OCI-LY7 (cell line): ENCODE results near the gene MUCL1. TPM values are rescaled to one million over a fixed set of nuclear protein-coding genes. Genes with fewer than 3 reads are reported as not detected.

ENCODE experiments used
- BruUV-seq: library from RNA; stranded (reverse); fragments of 400-500 nt; replicated peaks from 2 replicates; lab custom pipeline; 2021; lab: Mats Ljungman, UMichigan
- CTCF ChIA-PET: fragments of 300-600 bp; sonication (Branson Sonifier 250); formaldehyde crosslinking; loops from one replicate; lab custom pipeline; 2022; ENCODE audit warnings: antibody characterized with exemption; ENCODE audit not compliant: unreplicated experiment; lab: Charles Lee
- POLR2A ChIA-PET: fragments of 300-600 bp; sonication (Branson Sonifier 250); formaldehyde crosslinking; loops from one replicate; lab custom pipeline; 2022; ENCODE audit warnings: antibody characterized with exemption; lab: Charles Lee
- DNase-seq: peaks from one replicate; pipeline ENCODE4 v3.0.0-alpha.2; 2015; ENCODE audit warnings: low spot score
- H2AFZ ChIP-seq: fragments of 200-600 bp; sonication (generic), shearing (Covaris generic); 2 replicates; pipeline ENCODE4 v1.6.1; 2014; ENCODE audit warnings: mild to moderate bottlenecking, antibody characterized with exemption, low read length, moderate library complexity
- H3K27ac ChIP-seq: fragments of 200-600 bp; sonication (generic); 2 replicates; pipeline ENCODE4 v1.5.1; 2014; ENCODE audit warnings: mixed run types, low read depth, mild to moderate bottlenecking, moderate library complexity, low read length, inconsistent platforms; ENCODE audit not compliant: poor library complexity, severe bottlenecking
- H3K36me3 ChIP-seq: fragments of 200-600 bp; sonication (generic); 2 replicates; pipeline ENCODE4 v1.6.1; 2014; ENCODE audit warnings: mild to moderate bottlenecking, antibody characterized with exemption, low read length, moderate library complexity, mixed read lengths; ENCODE audit not compliant: insufficient read depth
- H3K4me1 ChIP-seq: fragments of 200-600 bp; sonication (generic); 2 replicates; pipeline ENCODE4 v1.5.1; 2014; ENCODE audit warnings: mild to moderate bottlenecking, low read length; ENCODE audit not compliant: insufficient read depth, poor library complexity, severe bottlenecking
- H3K4me2 ChIP-seq: fragments of 200-600 bp; sonication (generic); 2 replicates; pipeline ENCODE4 v1.6.1; 2014; ENCODE audit warnings: mild to moderate bottlenecking, low read length
- H3K4me3 ChIP-seq: fragments of 200-600 bp; sonication (generic); 2 replicates; pipeline ENCODE4 v1.5.1; 2014; ENCODE audit warnings: mild to moderate bottlenecking, low read depth, low read length; ENCODE audit not compliant: poor library complexity, severe bottlenecking
- H3K79me2 ChIP-seq: fragments of 200-600 bp; sonication (generic); 2 replicates; pipeline ENCODE4 v1.6.1; 2016; ENCODE audit warnings: low read depth, mild to moderate bottlenecking, low read length, moderate library complexity, mixed read lengths; ENCODE audit not compliant: insufficient read depth
- H3K9me2 ChIP-seq: fragments of 200-600 bp; sonication (generic); 2 replicates; pipeline ENCODE4 v1.6.1; 2016; ENCODE audit warnings: mild to moderate bottlenecking, low read length, mixed read lengths; ENCODE audit not compliant: insufficient read depth
- H3K9me3 ChIP-seq: fragments of 200-600 bp; sonication (generic); 2 replicates; pipeline ENCODE4 v1.6.1; 2014; ENCODE audit warnings: mild to moderate bottlenecking, mixed run types, low read length, mixed read lengths
- H4K20me1 ChIP-seq: fragments of 200-600 bp; sonication (generic); 2 replicates; pipeline ENCODE4 v1.6.1; 2014; ENCODE audit warnings: mild to moderate bottlenecking, antibody characterized with exemption, low read length, moderate library complexity, mixed read lengths; ENCODE audit not compliant: insufficient read depth
- CTCF ChIP-seq: fragments of 200-600 bp; sonication (generic); conservative IDR thresholded peaks from 2 replicates; pipeline ENCODE4 v1.5.1; 2014; ENCODE audit warnings: mild to moderate bottlenecking, antibody characterized with exemption, low read length, moderate library complexity, mixed read lengths
- EZH2phosphoT487 ChIP-seq: fragments of 200-600 bp; sonication (generic); IDR thresholded peaks from 2 replicates; pipeline ENCODE4 v1.6.1; 2018; ENCODE audit warnings: low read depth, borderline replicate concordance, mild to moderate bottlenecking, mixed run types, antibody characterized with exemption, low read length, moderate library complexity, mixed read lengths
- intact Hi-C: fragments of 100-400 bp; cut with micrococcal nuclease; formaldehyde crosslinking; loops from one replicate; pipeline ENCODE4 v1.10.0; 2022; ENCODE audit not compliant: unreplicated experiment
- total RNA-seq, 2 experiments: library from RNA; depleted of rRNA in 1 of 2; stranded (reverse); fragments of >200 nt in 1 of 2; shearing (Covaris generic) in 1 of 2; gene quantifications; 2 replicates each; pipeline ENCODE4 v1.2.3, GENCODE V29; 2014 to 2022

Gene MUCL1
- total RNA-seq, 2 experiments from 2014 or later = not detected

GRCh38 chr12:54840244-54840865 is 14.0 kb upstream of the MUCL1 start:
- H3K4me2 ChIP-seq = no peak overlapping the region
- no peak overlapping the region for H3K27ac ChIP-seq
- H3K9me3 ChIP-seq = no peaks in the 10 kb centered on the region
- no peaks in the 10 kb centered on the region for H3K79me2 ChIP-seq
- intact Hi-C loops = no loop called here
- H3K4me3 ChIP-seq = no peak overlapping the region
- no peaks in the 10 kb centered on the region for H4K20me1 ChIP-seq
- H3K4me1 ChIP-seq = no peaks in the 10 kb centered on the region
- no peaks in the 10 kb centered on the region for H3K36me3 ChIP-seq
- no TSS peak for BruUV-seq
- CTCF ChIA-PET = no interaction called here
- POLR2A ChIA-PET = no interaction called here
- DNase-seq = no peak
- TF ChIP-seq CTCF (no peak), EZH2phosphoT487 (no peak)
- no peak overlapping the region for H2AFZ ChIP-seq
- H3K9me2 ChIP-seq = no peaks in the 10 kb centered on the region

- no peaks in the 10 kb centered on the region for H3K9me2 ChIP-seq
- CTCF ChIA-PET = no interaction called here
- POLR2A ChIA-PET = interaction anchor here (0.6 kb wide), 2 partner anchors 119 to 140 kb away, joined by 3 to 4 read pairs; no protein-coding TSS in a partner anchor
- H3K4me2 ChIP-seq = no peak overlapping the region
- no peaks in the 10 kb centered on the region for H3K36me3 ChIP-seq
- H3K27ac ChIP-seq = no peak overlapping the region
- no peak overlapping the region for H2AFZ ChIP-seq
- no peaks in the 10 kb centered on the region for H4K20me1 ChIP-seq
- H3K9me3 ChIP-seq = no peaks in the 10 kb centered on the region
- intact Hi-C loops = no loop called here
- H3K4me3 ChIP-seq = no peak overlapping the region
- BruUV-seq = no TSS peak
- H3K79me2 ChIP-seq = no peaks in the 10 kb centered on the region
- TF ChIP-seq CTCF = no peak
- DNase-seq = no peak
- no peaks in the 10 kb centered on the region for H3K4me1 ChIP-seq
Observed at GRCh38 chr12:54857406-54857805, 3.1 kb downstream of the MUCL1 start.

GRCh38 chr12:54858562-54858961 is 4.2 kb downstream of the MUCL1 start:
- no peak for TF ChIP-seq EZH2phosphoT487
- TF ChIP-seq CTCF = no peak
- Histone ChIP-seq H2AFZ (no peak overlapping the region), H3K9me2 (no peaks in the 10 kb centered on the region), H3K36me3 (no peaks in the 10 kb centered on the region), H3K4me1 (no peaks in the 10 kb centered on the region), H4K20me1 (no peaks in the 10 kb centered on the region), H3K4me2 (no peak overlapping the region), H3K9me3 (no peaks in the 10 kb centered on the region), H3K79me2 (no peaks in the 10 kb centered on the region), H3K4me3 (no peak overlapping the region), H3K27ac (no peak overlapping the region)
- BruUV-seq = no TSS peak
- no peak for DNase-seq
- CTCF ChIA-PET = no interaction called here
- intact Hi-C loops = no loop called here
- POLR2A ChIA-PET = no interaction called here
